T-helper 2 cell (primary cell): Measurements from ENCODE around the gene IGDCC3.
"Not testable (repeated sequence)": the region's sequence is repeated elsewhere in the genome, so short reads cannot be mapped to it uniquely, and the experiment has no call there.

Source experiments
- DNase-seq, 5 experiments: peaks; one replicate each; pipeline versions ENCODE4 v3.0.0 to v3.0.0-alpha.2; 2012 to 2022

Gene IGDCC3

GRCh38 chr15:65368302-65369211 lies 9.2 kb downstream of the IGDCC3 start:
- DNase-seq: no peak

GRCh38 chr15:65366122-65366892 lies 11.5 kb downstream of the IGDCC3 start:
- no peak for DNase-seq

- no peak for DNase-seq
These were observed 12.6 kb downstream of the IGDCC3 start for GRCh38 chr15:65365229-65365628.

- DNase-seq: no peak
These were observed 14.0 kb downstream of the IGDCC3 start for GRCh38 chr15:65363766-65364165.

DNA sequence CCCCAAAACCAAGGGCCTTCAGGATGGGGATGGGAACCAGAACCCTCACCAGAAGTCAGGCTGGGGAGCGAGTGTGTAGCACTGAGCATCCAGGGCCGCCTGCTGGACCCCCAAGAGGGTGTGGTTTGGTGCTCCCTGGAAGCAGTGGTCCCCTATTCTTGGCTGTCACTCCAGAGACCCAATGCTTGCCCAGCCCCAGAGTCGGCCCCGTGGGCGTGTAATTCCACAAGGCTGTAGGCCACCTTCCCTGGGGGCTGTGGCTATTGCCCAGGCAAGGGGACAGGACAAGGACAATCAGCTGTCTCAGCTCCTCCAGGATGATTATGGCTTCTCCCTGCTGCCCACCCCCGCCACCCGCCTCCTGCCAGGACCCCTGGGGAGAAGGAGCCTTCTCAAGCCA lies 14.5 kb downstream of the IGDCC3 start:
- no peak for DNase-seq

GRCh38 chr15:65362491-65362890 lies 15.3 kb downstream of the IGDCC3 start:
- DNase-seq: no peak

DNA sequence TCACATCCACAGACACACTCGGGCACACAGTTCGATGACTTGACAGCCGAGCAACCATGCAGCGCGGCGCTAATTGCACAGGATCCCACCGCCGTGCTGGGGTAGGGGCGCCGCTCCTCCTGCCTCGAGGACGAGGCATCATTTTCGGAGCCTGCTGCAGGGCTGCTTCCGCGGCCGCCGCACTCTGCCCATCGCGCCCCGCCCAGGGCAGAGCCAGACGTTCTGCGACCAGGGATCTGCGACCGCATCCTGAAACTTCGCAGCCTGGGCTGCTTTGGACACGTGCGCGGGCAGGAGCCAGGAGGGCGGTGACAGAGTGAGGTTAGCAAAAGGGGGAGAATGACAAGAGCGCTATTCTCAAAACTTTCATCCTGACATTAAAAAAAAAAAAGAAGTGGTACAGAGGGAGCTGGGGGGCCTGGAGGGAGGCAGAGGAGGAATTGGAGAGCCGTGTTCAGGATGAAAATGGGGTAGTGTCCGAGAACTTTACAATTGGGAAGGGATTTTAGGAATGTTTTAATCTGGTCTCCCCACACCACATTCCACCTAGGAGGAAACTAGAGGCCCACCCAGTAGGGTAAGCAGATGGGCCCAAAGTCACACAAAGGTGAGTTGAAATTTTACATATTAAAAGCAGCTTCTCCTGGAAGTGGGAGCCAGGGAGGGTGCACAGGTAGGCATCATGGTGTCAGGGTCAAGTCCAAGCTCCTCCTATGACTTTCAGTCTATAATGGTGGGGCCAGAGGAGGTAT lies 15.9 kb downstream of the IGDCC3 start:
- DNase-seq: no peak

DNA sequence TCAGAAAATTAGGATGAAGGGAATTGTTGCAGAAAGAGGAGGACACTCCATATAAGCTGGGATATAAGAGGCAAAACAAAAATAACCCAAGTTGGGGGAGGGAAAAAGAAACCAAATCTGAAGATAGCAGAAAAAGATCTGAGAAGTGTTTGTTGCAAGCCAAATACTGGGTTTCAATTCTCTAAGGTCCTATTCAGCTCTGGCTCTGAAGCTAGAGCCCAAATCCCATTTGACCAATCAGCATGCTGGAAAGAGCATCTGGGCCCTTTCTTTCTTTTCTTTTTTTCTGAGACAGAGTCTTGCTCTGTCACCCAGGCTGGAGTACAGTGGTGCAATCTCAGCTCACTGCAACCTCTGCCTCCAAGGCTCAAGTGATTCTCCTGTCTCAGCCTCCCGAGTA lies 17.3 kb downstream of the IGDCC3 start:
- no peak for DNase-seq

DNA sequence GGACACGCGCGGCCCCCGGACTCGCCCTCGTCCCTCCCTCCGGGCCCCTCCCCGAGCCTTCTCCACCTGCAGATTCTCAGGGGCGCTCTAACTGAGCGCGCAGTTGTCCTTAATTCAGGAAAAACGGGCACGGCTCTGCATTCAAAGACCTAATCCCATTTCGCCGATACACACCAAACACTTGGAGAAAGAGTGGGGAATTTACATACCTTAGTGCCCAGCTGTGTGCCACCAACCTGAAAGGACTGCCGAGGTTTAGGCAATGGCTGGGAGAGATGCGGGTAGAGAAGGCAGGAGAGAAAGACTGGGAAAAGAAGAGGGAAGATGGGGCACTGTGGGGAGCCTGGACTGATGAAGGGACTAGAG lies 21.8 kb downstream of the IGDCC3 start:
- no peak for DNase-seq

- no peak for DNase-seq
These were observed 22.4 kb downstream of the IGDCC3 start for GRCh38 chr15:65355173-65355987.

DNA sequence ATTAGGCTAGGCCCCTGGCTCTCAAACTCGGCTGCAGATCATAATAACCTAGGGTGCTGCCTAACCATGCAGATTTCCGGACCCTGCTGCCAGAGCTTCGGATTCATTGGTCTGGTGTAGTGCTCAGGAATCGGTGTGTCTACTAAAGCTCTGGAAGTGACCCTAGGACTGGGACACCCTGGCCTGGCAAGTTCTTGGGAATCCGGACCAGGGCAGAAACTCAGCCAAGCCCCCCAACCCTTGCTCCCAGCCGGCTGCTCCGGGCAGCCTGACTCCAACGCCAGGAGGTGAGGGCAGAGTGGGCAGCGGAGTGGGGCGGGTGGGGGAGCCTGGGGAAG lies 23.0 kb downstream of the IGDCC3 start:
- DNase-seq: no peak

DNA sequence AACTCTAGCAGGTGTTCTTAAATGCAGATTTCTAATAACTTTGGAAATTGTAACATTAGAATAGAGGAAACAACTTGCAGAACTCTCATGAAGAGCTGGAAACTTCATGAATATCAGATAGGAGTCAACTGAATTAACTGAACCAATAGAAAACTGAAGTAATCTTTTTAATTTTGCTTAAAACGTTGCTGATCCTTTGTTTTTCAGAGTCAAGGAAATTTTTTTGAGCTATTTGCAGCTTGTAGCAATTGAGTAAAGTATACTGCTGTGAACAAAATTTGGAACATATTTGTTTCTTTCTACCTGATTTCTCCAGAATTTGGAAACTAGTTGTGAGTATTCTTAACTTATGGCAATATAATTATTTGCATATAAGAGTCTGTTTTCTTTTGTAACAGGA lies 25.8 kb downstream of the IGDCC3 start:
- not testable (repeated sequence) for DNase-seq

GRCh38 chr15:65349338-65349737 lies 28.5 kb downstream of the IGDCC3 start:
- DNase-seq: no peak

DNA sequence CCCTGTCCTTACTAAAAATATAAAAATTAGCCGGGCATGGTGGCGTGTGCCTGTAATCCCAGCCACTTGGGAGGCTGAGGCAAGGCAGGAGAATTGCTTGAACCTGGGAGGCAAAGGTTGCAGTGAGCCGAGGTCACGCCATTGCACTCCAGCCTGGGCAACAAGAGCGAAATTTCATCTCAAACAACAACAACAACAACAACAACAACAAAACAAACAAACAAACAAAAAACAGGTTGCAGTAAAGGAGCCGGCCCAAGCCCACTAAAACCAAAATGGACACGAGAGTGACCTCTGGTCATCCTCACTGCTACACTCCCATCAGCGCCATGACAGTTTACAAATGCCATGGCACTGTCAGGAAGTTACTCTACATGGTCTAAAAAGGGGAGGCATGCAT lies 30.0 kb downstream of the IGDCC3 start:
- DNase-seq: not testable (repeated sequence)

- no peak for DNase-seq
These were observed 30.8 kb downstream of the IGDCC3 start for GRCh38 chr15:65346856-65347598.

- no peak for DNase-seq
These were observed 32.9 kb downstream of the IGDCC3 start for GRCh38 chr15:65344914-65345275.

- no peak for DNase-seq
These were observed 33.4 kb downstream of the IGDCC3 start for GRCh38 chr15:65344214-65344913.

DNA sequence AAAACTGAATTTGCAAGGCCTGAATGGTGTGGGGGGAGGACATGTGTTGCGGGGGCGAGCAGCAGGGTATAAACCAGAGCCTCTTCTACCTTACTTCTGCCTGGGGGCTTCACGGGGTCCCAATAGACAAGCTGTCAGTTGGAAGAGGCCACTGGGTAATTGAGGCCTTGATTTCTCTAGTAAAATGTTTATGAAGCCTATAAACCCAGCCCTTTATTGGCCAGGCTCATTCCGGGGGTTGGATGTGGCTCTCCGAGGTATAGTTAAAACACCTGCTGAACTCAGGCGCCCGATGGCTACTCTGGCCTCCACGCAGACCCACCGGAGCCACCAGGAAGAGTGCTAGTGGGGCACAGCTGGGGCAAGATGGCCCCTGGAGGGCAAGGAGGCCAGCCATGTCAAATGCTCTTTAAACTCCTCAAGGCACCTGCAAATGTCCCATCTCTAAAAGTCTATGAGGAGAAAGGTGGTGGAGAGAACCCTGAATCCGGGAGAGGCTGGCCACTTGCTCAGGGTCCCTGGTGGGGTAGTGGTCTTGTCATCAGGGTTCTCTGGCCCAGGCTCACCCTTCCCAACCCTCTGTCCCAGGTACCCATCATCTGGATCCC lies 34.3 kb downstream of the IGDCC3 start:
- no peak for DNase-seq

- no peak for DNase-seq
These were observed 35.3 kb downstream of the IGDCC3 start for GRCh38 chr15:65342493-65342892.

DNA sequence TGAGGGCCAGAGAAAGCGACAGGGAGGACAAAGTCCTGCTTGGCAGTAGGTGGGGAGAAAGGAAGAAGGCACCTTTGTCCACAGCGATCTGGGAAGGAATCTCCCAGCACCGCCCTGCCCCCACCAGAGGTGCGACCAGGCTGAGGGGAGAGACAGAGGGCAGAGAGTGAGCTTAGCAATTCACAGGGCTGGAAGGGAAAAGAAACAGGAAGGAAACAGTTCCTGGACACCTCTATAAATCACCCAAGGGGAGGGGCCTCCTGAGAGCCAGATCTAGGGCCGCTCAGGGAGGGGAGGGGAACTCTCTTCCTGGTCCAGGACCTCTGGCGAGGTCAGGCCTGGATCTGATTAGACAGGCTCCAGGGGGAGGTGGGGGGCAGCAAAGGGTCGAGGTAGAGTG lies 37.9 kb downstream of the IGDCC3 start:
- no peak for DNase-seq

- no peak for DNase-seq
These were observed 38.4 kb downstream of the IGDCC3 start for GRCh38 chr15:65339416-65339815.
